22Rv1 (cell line): ENCODE data around the gene COL28A1.

ENCODE experiments used
- H3K27ac ChIP-seq: fragments of 450-650 bp; 2 replicates; pipeline ENCODE4 v1.5.1; 2017
- CTCF ChIP-seq: fragments of 450-650 bp; IDR thresholded peaks from 2 replicates; pipeline ENCODE4 v1.5.1; 2017; ENCODE audit warnings: mild to moderate bottlenecking
- ZFX ChIP-seq: fragments of 450-650 bp; IDR thresholded peaks from 2 replicates; pipeline ENCODE4 v1.6.1; 2017; ENCODE audit warnings: antibody characterized with exemption, borderline replicate concordance

The COL28A1 gene

DNA sequence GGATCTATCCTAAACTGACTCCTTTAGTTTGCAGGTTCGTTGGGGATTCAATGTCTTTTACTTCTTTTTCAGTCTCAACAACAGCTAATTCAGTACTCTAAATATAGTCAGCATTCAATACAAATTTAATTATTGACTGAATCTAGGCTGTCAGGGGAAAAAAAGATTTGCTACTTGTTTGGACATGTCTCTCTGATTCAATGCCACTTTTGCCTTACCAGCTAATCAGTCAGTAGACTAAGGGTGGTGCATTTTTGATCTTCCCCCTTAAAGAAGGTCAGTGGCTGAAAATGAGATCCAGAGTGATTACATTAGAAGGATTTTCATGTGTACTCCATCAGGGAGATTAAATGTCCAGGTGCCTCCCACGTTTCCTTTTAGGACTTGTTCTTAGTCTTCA lies 208.2 kb downstream of the COL28A1 start:
- TF ChIP-seq ZFX (no peak), CTCF (no peak)
- no peak overlapping the region for H3K27ac ChIP-seq

- no peak overlapping the region for H3K27ac ChIP-seq
- no peak for TF ChIP-seq ZFX
- no peak for TF ChIP-seq CTCF
Measured at GRCh38 chr7:7324698-7325097, 211.0 kb downstream of the COL28A1 start.

GRCh38 chr7:7323921-7324320 lies 211.8 kb downstream of the COL28A1 start:
- H3K27ac ChIP-seq: no peak overlapping the region

DNA sequence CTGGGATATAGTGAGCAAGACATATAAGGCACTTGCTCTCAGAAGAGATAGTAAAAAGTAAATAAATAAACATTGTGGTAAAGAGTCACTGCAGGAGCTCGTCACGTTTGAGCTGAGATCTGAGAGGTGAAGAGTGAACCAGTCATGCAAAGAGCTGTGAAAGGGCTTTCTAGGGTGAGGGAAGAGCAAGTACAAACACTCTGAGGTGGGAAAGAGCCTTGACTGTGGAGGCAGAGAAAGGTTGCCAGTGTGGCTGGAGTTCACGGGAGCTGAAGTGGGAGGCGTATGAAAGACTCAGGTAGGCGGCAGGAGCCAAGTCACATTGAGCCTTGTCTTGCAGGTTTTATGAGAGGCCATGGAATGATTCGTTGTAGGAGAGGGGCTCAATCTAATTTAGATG lies 212.3 kb downstream of the COL28A1 start:
- H3K27ac ChIP-seq: no peak overlapping the region
- TF ChIP-seq ZFX (no peak), CTCF (no peak)

More at GRCh38 chr7:7323921-7324320, 211.8 kb downstream of the COL28A1 start:
- no peak for TF ChIP-seq CTCF
- TF ChIP-seq ZFX: no peak

DNA sequence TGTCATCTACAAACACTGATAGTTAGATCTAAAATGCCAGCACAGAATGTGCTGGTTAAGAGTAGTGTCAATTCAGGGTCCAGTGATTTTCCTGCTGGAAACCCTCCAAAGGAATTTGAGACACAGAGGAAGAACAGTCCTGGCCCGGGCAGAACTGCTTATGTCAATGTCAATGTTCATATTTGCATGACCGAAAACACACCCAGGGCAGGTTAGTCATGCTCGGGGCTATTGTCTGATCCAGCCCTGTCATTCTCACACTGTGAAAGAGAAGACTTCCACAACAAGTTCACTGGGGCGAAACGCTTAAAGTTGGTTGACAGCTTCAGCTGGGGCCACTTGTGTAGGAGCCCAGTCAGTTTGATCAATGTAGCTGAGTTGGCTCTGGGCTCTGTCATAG lies 214.0 kb downstream of the COL28A1 start:
- TF ChIP-seq ZFX (no peak), CTCF (no peak)
- H3K27ac ChIP-seq: peak overlapping the region; percentile 62

DNA sequence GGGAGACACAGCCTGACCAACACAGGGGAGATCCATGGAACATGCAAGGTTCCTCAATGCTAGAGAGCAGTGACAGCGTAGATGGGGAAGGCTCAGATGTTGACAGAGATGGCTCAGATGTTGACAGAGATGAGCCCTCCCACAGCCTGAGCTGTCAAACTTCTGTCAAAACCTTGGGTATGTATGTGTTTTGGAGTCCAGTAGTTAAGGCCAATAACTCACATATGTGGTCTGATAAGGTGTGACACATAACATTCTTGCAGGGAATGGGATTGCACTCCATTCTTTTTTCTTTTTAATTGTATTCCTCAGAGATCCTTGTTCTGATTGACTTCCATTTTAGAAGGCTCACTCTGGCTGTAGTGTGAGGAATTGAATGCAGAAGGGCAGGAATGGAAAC lies 217.1 kb downstream of the COL28A1 start:
- no peak for TF ChIP-seq ZFX
- no peak for TF ChIP-seq CTCF

GRCh38 chr7:7317850-7318249 lies 217.8 kb downstream of the COL28A1 start:
- TF ChIP-seq CTCF (no peak), ZFX (no peak)

More for the DNA sequence above, 217.1 kb downstream of the COL28A1 start:
- no peak overlapping the region for H3K27ac ChIP-seq

More at GRCh38 chr7:7317850-7318249, 217.8 kb downstream of the COL28A1 start:
- no peak overlapping the region for H3K27ac ChIP-seq
